AML-193 (cell line): ENCODE measurements around the gene MEIKIN.
"Not testable (repeated sequence)": the region's sequence is repeated elsewhere in the genome, so short reads cannot be mapped to it uniquely, and the experiment has no call there.

ENCODE experiments used
- DNase-seq, 2 experiments: peaks; one replicate each; lab custom pipeline; 2025; lab: John Stamatoyannopoulos, UW

The MEIKIN gene

DNA sequence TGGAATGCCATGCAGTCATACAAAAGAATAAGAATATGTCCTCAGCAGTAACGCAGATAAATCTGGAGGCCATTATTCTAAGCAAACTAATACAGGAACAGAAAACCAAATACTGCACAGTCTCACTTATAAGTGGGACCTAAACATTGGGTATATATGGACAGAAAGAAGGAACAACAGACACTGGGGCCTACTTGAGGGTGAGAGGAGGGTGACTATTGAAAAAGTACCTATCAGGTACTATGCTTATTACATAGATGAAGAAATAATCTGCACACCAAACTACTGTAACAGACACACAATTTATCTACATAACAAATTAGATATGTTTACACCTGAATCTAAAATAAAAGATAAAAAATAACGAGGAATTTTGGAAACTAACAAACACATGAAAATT, 38.8 kb downstream of the MEIKIN start:
- no peak for DNase-seq

DNA sequence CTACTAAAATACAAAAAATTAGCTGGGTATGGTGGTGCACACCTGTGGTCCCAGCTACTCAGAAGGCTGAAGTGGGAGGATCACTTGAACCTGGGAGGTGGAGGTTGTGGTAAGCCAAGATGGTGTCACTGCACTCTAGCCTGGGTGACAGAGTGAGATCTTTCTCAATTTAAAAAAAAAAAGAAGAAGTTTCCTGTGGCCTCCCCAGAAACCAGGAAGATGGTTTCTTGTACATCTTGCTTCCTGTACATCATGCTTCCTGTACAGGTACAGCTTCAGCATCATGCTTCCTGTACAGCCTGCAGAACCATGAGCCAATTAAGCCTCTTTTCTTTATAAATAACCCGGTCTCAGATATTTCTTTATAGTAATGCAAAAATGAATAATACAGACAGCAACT, 43.2 kb downstream of the MEIKIN start:
- not testable (repeated sequence) for DNase-seq

DNA sequence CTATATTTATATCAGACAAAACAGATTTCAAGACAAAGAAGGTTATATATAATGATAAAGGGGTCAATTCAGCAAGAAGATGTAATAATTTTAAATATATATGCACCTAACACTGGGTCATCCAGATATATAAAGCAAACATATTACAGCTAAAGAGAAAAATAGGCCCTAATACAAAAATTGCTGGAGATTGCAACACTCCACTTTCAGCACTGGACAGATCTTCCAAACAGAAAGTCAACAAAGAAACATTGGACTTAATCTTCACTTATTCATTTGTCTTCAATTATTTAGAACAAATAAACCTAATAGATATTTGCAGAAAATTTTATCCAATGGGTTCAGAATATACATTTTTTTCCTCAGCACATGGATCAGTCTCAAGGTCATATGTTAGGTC, 45.8 kb downstream of the MEIKIN start:
- peak in 1 of 2 experiments; percentile 2 for DNase-seq

DNA sequence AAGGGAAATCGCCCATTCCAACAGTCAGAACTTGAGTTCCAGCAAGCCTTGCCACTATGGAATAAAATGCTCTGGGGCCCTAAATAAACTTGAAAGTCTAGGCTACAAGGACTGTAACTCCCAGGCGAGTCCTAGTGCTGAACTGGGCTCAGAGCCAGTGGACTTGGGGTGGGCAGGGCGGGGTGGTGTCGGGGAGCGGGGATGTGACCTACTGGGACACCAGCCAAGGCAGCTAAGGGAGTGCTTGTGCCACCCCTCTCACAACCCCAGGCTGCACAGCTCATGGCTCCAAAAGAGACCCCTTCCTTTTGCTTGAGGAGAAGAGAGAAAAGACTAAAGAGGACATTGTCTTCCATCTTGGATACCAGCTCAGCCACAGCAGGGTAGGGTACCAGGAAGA, 61.5 kb downstream of the MEIKIN start:
- DNase-seq: no peak

DNA sequence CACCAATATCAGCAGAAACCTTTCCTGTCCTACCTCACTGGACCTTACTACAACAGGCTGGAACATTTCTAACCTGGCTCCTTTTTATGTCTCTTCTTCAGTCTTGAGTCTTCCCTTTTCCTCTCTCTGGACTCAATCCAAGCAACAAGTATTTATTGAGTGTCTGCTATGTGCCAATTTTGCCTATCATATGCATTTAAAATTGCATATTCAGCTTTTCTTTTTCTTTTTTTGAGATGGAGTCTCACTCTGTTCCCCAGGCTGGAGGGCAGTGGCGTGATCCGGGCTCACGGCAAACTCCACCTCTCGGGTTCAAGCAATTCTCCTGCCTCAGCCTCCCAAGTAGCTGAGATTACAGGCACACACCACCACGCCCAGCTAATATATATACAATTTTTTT, 65.8 kb downstream of the MEIKIN start:
- DNase-seq: no peak

DNA sequence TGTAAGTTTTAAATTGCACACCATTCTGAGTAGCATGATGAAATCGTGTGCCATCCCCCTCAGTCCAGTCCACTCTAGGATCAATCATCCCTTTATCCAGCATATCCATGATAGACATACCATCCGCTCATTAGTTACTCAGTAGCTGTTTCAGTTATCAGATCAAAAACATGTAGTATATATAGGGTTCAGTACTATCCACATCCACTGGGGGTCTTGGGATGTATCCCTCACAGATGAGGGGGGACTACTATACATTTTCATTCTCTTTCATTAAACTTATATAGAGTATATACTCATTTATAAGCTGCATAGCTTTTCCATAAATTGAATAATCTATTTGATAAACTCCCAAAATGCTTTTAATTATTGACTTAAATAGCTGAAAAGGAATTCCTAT, 67.6 kb downstream of the MEIKIN start:
- no peak for DNase-seq

DNA sequence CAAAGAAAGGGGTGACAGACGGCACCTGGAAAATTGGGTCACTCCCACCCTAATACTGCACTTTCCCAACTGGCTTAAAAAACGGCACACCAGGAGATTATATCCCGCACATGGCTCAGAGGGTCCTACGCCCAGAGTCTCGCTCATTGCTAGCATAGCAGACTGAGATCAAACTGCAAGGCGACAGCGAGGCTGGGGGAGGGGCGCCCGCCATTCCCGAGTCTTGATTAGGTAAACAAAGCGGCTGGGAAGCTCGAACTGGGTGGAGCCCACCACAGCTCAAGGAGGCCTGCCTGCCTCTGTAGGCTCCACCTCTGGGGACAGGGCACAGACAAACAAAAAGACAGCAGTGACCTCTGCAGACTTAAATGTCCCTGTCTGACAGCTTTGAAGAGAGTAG, 74.2 kb downstream of the MEIKIN start:
- DNase-seq: not testable (repeated sequence)

DNA sequence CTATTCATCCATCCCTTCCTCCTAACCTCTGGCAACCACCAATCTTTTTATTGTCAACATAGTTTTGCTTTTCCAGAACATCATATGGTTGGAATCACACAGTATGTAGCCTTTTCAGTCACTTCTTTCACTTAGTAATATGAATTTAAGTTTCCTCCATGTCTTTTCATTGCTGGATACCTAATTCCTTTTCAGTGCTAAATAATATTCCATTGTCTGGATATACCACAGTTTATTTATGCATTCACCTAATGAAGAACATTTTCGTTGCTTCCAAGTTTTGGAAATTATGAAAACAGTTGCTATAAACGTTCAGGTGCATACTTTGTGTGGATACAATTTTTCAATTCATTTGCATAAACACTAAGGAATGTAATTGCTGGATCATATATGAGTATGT, 77.9 kb downstream of the MEIKIN start:
- DNase-seq: no peak

DNA sequence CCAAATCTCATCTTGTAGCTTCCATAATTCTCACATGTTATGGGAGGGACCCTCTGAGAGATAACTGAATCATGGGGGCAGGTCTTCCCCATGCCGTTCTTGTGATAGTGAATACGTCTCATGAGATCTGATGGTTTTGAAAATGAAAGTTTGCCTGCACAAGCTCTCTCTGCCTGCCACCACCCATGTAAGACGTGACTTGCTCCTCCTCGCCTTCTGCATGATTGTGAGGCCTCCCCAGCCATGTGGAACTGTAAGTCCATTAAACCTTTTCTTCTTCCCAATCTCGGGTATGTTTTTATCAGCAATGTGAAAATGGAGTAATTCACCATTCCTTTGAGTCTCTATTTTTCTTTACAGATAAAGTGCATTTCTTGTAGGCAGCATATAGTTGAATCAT, 81.8 kb downstream of the MEIKIN start:
- no peak for DNase-seq

DNA sequence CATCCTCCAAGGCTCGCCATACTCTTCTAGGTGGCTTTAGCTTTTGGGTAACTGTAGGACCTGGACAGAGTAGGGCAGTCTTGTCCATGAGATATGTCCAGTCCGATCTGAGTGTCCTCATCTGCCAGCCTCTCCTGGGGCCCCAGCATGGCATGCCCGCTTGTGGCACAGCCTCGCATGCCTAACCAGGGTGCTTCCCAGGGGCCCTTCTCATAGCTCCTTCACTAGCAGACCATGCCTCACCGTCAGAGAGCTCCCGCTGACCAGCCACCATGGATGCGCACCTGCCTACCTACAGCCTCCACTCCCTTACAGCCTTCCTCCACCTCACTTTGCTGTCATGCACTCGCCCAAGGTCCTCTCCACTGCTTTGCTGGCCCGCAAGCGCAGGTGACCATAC, 88.1 kb downstream of the MEIKIN start:
- DNase-seq: no peak

DNA sequence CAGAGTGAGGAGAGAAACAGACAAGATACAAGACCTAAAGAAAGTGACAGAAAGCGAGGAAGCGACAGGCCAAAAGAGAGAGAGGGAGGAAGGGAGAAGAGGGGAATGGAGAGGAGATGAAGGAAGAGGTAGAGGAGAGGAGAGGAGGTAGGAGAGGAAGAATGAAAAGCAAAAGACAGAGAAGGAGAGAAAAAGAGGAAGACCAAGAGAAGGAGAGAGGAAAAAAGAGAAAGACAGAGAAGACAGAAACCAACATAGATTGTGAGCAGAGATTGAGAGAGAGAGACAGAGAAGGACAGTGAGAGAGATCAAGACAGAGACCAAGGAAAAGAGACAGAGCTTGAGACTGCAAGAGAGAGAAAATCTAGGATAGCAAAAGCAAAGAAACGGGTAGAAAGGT, 90.0 kb downstream of the MEIKIN start:
- DNase-seq: no peak

DNA sequence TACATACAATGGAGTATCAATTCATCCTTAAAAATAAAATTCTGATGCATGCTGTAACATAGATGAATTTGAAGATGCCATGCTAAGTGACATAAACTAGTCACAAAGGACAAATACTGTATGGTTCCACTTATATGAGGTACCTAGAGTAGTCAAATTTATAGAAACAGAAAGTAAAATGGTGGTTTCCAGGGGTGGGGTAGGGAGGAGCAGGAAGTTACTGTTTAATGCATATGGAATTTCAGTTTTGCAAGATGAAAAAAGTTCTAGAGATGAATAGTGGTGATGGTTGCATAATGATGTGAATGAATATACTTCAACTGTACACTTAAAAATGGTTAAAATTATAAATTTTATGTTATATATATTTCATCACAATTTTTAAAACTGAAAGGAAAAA, 91.3 kb downstream of the MEIKIN start:
- DNase-seq: no peak

DNA sequence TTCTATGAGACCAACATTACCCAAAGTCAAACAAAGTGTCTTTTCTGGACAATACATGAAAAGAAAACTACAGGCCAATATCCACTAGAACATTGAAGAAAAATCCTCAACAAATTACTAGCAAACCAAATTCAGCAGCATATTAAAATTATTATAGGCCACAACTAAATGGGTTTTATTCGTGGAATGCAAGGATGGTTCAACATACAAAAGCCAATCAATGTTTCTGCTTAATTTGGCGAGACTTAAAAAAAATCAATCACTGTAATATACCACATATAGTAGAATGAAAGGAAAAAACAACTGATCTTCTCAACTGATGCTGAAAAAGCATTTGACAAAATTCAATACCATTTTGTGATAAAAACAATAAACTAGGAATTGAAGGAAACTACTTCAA, 96.8 kb downstream of the MEIKIN start:
- no peak for DNase-seq

DNA sequence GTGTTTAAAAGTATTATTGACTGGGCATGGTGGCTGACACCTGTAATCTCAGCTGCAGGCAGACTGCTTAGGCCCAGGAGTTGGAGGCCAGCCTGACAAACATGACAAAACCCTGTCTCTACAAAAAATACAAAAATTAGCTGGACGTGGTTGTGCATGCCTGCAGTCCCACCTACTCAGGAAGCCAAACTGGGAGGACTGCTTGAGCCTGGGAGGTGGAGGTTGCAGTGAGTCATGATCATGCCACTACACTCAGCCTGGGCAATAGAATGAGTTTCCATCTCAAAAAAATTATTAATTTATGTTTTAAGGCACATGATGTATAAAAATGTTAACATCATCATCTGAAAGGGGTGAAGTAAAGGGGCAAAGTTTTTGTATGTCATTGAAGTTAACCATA, 98.9 kb downstream of the MEIKIN start:
- no peak for DNase-seq

DNA sequence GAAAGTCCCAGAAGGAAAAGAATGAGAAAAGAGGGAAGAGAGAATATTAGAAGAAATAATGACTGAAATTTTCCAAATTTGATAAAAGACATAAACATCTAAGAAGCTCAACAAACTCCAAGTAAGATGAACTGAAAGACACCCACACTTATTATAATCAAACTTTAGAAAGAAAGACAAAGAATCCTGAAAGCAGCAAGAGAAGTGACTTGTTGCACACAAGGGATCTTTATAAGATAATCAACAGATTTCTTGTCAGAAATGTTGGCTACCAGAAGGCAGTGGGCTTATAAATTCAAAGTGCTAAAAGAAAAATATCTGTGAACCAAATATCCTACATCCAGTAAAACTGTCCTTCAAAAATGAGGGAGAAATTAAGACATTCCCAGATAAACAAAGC, 99.6 kb downstream of the MEIKIN start:
- DNase-seq: no peak

DNA sequence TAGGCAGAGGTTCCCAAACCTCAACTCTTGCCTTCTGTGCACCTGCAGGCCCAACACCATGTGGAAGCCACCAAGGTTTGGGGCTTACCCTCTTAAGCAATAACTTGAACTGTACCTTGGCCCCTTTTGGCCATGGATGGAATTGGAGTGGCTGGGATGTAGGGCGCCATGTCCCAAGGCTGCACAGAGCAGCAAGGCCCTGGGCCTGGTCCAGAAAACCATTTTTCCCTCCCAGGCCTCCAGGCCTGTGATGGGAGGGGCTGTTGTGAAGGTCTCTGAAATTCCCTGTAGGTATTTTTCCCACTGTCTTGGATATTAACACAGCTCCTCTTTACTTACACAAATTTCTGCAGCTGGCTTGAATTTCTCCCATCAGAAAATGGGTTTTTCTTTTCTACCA, 102.5 kb downstream of the MEIKIN start:
- not testable (repeated sequence) for DNase-seq

DNA sequence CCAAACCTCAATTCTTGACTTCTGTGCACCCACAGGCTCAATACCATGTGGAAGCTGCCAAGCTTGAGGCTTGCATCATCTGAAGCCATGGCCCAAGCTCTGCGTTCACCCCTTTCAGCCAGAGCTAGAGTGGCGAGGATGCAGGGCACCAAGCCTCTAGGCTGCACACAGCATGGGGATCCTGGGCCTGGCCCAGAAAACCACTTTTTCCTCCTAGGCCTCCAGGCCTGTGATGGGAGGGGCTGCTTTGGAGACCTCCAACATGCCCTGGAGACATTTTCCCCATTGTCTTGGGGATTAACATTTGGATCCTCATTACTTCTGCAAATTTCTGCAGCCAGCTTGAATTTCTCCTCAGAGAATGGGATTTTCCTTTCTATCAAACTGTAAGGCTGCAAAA, 112.8 kb downstream of the MEIKIN start:
- DNase-seq: not testable (repeated sequence)

DNA sequence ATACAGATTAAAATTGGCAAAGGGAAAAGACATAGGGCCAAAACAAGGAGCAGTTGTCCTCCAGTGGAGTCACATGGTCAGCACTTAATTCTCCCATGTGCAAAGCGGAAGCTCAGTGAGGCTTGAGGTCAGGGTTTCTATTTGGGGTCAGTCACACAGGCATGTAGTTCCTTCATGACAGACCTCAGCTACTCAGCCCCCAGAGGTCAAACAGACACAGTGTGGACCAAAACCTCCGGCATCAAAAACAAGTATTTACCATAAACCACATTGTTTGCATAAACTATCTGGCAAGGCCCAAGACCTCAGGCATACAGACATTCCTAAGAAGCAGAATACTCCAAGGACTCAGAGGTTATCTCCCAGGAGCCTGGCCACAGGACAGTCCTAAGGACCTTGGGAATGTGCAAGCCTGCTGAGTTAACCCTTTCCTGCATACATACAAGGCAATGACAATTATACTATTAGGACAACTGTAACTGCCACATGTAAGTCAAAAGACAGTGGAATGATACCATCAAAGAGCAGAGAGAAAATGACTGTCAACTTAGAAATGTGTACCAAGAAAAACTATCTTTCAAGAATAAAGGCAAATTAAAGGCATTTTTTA, 120.0 kb downstream of the MEIKIN start:
- DNase-seq: no peak

DNA sequence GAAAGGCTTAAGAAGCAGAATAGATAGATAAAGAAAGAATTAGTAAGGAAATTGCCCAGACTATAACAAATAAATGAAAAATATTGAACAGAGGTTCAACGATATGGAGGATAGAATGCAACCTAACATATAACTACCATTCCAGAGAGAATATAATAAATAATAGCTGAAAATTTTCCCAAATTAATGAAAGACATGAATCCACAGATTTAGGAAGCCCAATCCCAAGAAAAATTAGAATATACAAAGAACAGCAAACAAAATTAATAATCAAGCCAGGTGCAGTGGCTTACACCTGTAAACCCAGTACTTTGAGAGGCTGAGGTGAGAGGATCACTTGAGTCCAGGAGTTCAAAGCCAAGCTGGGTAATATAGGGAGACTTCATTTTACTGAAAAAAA, 120.8 kb downstream of the MEIKIN start:
- no peak for DNase-seq

DNA sequence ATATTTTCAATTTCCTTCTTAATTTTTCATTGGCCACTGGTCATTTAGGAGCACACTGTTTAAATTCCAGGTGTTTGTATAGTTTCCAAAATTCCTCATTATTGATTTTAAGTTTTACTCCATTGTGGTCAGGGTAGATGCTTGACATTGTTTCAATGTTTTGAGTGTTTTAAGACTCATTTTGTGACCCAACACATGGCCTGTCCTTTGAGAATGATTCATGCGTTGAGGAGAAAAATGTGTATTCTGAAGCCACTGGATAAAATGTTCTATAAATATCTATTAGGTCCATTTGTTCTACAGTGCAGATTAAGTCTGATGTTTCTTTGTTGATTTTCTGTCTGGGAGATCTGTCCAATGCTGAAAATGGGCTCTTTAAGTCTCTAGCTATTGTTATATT, 124.2 kb downstream of the MEIKIN start:
- DNase-seq: no peak

DNA sequence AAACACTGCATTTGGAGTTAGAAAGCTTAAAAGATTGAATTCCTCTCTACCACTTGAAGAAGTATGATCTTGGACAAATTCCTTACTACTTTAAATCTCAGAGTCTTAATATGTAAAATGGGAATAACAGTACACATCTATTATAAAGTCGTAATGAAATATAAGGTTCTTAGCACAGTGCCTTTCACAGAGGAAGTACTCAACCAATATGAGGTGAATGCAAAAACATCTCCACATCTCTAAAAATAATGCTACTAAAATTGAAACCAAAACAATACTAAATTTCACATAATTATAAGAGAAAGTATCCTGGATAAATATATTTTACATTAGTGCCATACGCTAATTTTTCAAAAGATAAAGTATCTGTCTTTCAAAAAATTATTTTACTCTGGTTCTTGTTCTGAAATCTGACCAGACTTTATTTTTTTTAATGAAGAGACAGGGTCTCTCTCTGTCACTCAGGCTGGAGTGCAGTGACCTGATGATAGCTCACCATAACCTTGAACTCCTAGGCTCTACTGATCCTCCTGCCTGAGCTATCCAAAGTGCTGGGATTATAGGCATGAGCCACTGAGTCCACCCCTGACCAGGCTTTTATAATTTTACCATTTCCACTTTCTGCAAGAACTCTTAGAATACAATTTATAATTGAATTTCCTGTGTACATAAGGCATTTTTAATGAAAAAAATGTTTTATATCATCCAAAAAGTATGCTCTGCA, 127.3 kb downstream of the MEIKIN start:
- DNase-seq: no peak

DNA sequence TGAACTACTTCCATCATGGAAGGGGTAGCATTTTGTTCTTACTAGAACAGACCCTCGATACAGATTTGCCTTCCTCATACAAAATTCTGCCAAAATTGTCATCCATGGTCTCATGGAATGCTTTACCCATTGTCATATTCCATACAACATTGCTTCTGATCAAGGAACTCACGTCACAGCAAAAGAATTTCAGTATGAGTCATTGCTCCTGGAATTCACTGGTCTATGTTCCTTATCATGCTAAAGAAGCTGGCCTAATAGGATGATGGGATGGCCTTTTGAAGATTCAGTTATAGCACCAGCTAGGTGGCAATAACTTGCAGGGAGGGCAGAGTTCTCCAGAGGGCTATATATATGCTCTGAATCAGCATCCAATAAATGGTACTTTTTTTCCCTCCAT, 130.5 kb downstream of the MEIKIN start:
- no peak for DNase-seq

DNA sequence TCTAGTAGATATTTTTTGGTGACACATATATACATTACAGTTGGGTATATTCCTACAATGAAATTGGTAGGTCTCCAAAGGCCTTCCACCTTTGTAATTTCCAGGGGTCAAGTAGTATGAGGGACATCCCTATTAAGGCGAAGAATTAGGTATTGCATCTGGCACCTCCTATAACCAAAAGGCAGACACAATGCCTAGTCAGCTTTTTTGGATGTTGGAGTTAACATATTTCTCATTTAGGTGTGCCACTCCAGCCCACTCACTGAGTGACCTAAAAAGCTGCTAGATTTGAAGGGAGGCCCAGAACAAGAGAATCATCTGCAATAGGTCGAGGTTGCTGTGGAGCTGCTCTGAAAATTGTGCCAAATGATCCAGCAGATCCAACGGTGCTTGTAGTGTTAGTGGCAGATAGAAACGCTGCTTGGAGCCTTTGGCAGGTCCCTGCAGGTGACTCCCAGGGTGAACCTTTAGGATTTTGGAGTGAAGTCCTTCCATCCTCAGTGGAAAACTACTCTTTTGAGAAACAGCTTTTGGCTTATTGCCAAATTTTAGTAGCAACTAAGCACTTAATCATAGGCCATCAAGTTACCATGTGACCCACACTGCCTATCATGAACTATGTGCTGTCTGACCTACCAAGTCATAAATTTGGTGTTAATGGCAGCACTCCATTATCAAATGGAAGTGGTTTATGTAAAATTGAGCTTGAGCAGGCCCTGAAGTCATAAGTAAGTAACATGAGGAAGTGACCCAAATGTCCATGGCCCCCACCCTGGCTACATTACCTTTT, 132.9 kb downstream of the MEIKIN start:
- DNase-seq: no peak
